Stimulated activated naive B cell treated with anti-CD40 and anti-IgM and Interleukin-4, amounts not matched to agents 10 μg/mL and 1 μg/mL and 100 μg/mL, for 72 hours (primary cell): ENCODE measurements around the gene MYO7A.
A peak's percentile ranks its signal among the peaks of the same experiment; 100 is the strongest.

Experiments
- ATAC-seq, 2 donors: fragments of 150-1000 bp; cut with Tn5 transposase; replicated peaks; 2 replicates each; pipeline ENCODE4 v1.10.0; 2021; ENCODE audit warnings: moderate library complexity in 1 of 2
- DNase-seq: peaks from one replicate; pipeline ENCODE4 v3.0.0; 2021
- H3K27ac Mint-ChIP-seq: one replicate; pipeline ENCODE4 v1.8.0; 2022; ENCODE audit warnings: mild to moderate bottlenecking, mixed read lengths
- H3K27me3 Mint-ChIP-seq, 2 donors: one replicate each; pipeline ENCODE4 v1.8.0; 2022; ENCODE audit warnings: mixed read lengths in 2 of 2
- H3K36me3 Mint-ChIP-seq, 2 donors: one replicate each; pipeline ENCODE4 v1.8.0; 2022; ENCODE audit warnings: mixed read lengths in 2 of 2, mild to moderate bottlenecking in 1 of 2
- H3K4me1 Mint-ChIP-seq, 2 donors: one replicate each; pipeline ENCODE4 v1.8.0; 2022; ENCODE audit warnings: mixed read lengths in 2 of 2, mild to moderate bottlenecking in 1 of 2
- H3K4me3 Mint-ChIP-seq, 2 donors: one replicate each; pipeline ENCODE4 v1.8.0; 2022; ENCODE audit warnings: mild to moderate bottlenecking in 2 of 2, mixed read lengths in 2 of 2, moderate library complexity in 1 of 2
- H3K9me3 Mint-ChIP-seq, 2 donors: one replicate each; pipeline ENCODE4 v1.8.0; 2022; ENCODE audit warnings: mixed read lengths in 2 of 2, mild to moderate bottlenecking in 1 of 2

The MYO7A gene

DNA sequence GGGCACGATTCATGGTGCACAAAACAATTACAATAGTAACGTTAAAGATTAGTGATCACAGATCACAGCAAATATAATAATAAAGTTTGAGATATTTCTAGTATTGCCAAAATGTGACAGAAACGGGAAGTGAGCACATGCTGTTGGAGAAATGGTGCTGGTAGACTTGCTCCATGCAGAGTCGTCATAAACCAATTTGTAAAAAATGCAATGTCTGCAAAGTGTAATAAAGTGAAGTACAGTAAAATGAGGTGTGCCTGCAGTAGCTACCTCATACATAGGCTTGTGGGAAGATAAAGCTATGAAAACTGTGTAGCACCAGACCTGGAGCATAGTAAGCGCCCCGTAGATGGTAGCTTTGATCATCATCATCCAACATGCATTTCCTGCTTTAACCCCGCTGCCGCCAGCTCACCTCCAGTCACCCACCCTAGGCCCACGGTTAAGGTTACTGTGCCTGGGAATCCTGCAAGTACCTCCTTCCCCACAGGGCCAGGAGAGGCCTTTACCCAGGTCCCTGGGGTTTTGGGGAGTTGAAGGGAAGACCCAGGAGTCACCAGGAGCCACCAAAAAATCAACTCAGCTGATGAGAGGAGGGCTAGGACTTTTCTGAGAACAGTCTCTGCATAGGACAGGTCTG lies 59.2 kb downstream of the MYO7A start:
- H3K36me3 Mint-ChIP-seq, result no peaks in the 10 kb centered on the region
- H3K9me3 Mint-ChIP-seq, result no peaks in the 10 kb centered on the region
- no peaks in the 10 kb centered on the region for H3K4me1 Mint-ChIP-seq
- H3K27me3 Mint-ChIP-seq, result peaks cover 0 to 4% of the 10 kb centered on the region in 2 donors
- no peak overlapping the region for H3K27ac Mint-ChIP-seq
- no peak for DNase-seq
- H3K4me3 Mint-ChIP-seq, result no peak overlapping the region
- no peak for ATAC-seq

DNA sequence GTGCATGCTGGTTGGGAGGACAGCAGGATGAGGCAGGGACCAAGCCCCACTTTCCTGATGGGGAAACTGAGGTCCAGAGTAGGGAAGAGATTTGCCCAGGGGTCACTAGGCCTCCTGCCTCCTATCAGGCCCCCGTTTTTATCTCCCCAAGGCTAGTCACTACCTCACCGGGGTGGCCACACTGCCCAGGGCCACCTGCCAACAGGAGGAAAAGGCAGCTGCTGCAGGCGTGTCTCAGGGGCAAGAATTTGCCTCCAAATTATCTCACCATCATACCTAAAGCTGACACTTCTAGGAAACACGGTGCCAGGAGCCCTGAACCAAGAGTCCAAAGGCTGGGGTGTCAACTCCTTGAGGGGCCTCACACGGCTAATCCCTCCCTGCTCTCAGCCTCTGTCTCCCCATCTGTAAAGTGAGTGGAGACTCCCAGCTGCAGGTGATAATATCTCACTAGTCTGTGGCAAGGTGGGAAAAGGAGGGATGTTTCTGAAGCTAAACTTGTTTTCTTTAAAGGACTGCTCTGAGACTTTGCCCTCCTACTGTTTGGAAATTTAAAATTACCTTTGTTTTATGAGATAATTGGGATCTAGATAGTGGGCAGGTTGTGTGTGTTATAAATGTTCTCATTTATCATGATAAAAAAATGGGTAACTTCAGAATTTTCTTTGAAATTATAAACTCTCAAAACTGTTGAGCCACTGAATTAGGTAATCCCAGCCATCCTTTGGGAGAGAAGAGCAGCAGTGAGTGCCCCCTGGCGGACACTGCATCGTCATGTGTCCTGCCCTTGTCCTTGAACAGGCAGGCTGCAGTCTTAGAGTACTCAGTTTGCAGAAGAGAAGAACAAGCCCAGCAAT lies 60.0 kb downstream of the MYO7A start:
- Mint-ChIP-seq H3K9me3 (no peaks in the 10 kb centered on the region), H3K4me1 (no peaks in the 10 kb centered on the region), H3K27me3 (peaks cover 0 to 4% of the 10 kb centered on the region in 2 donors), H3K4me3 (no peak overlapping the region), H3K27ac (no peak overlapping the region), H3K36me3 (no peaks in the 10 kb centered on the region)
- peak; percentile 81 for ATAC-seq
- DNase-seq, result peak; percentile 34

- DNase-seq (no peak), ATAC-seq (no peak)
- Mint-ChIP-seq H3K27ac (no peak overlapping the region), H3K27me3 (peaks cover 0 to 4% of the 10 kb centered on the region in 2 donors), H3K36me3 (no peaks in the 10 kb centered on the region), H3K4me3 (no peak overlapping the region), H3K9me3 (no peaks in the 10 kb centered on the region), H3K4me1 (no peaks in the 10 kb centered on the region)
Measured at GRCh38 chr11:77188633-77189491, 60.8 kb downstream of the MYO7A start.

DNA sequence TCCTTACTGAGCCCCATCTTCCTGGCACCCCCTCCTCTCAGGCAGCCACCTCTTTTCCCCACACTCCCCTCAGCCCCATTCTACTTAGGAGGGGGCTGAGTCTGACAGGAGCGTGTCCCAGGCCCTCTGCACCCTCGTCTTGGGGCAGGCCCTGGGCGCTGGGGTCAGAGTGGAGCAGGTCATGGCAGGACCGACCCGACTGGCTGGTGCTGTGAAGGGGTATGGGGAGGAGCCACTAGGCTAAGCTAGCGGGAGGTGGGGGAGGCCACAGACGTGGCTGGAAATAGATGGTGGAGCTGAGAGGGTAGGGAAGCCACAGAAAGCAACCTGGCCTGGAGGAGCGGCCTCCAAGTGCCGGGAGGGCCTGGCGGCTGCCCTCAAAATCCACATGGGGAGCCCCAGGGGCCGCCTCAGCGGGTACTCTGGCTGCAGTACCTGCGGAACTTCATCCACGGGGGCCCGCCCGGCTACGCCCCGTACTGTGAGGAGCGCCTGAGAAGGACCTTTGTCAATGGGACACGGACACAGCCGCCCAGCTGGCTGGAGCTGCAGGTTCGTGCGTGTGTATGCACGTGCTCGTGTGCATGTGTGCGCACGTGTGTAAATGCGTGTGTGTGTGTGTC lies 61.7 kb downstream of the MYO7A start:
- no peaks in the 10 kb centered on the region for H3K36me3 Mint-ChIP-seq
- no peak overlapping the region for H3K27ac Mint-ChIP-seq
- DNase-seq, result no peak
- no peak overlapping the region for H3K4me3 Mint-ChIP-seq
- ATAC-seq, result no peak
- no peaks in the 10 kb centered on the region for H3K4me1 Mint-ChIP-seq
- H3K27me3 Mint-ChIP-seq, result peaks cover 0 to 4% of the 10 kb centered on the region in 2 donors
- H3K9me3 Mint-ChIP-seq, result no peaks in the 10 kb centered on the region

DNA sequence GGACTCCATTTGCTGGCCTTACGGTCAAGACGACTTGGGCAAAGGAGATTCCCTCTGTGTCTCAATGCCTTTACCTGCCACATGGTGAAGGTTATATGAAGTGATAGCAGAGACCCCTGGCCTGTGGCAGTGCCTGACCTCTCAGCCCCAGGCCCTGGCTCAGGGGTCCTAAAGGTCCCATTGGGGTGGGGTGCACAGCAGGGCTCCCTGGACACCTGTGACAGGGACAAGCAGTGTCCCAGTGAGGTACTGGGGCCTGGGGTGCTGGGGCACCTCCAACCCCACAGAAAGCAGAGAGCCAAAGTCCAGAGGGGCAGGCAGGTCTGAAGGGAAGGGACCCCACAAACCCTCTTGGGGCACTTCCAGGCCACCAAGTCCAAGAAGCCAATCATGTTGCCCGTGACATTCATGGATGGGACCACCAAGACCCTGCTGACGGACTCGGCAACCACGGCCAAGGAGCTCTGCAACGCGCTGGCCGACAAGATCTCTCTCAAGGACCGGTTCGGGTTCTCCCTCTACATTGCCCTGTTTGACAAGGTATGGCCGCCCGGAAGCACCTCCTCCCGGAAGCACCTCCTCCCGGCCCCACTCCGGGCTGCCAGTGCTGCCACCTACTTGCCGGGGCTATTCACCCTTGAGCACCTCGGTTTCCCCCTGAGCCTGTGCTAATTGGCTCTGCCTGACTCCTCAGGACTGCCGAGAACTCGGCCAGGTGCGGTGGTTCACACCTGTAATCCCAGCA lies 62.5 kb downstream of the MYO7A start:
- DNase-seq (no peak), ATAC-seq (no peak)
- Mint-ChIP-seq H3K9me3 (no peaks in the 10 kb centered on the region), H3K4me3 (no peak overlapping the region), H3K4me1 (no peaks in the 10 kb centered on the region), H3K36me3 (no peaks in the 10 kb centered on the region), H3K27ac (no peak overlapping the region), H3K27me3 (peaks cover 0 to 4% of the 10 kb centered on the region in 2 donors)

DNA sequence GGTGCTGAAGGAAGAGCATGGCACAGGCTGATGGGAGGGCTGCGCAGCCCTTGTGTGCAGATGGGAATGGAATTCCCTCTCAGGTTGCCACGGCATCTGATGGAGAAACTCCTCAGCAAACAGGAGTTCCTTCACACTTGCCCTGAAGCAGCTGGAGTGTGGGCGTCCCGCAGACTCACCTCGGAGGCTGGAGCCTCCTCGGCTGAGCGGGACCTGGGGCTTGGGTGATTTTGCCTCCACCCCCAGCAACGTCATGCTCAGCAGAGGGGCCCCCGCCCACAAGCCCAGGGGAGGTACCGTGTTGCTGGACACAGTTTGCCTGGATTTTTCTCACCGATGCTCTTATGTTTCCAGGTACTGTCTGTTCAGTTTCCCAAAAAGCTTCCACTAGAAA lies 63.4 kb downstream of the MYO7A start:
- Mint-ChIP-seq H3K4me1 (no peaks in the 10 kb centered on the region), H3K27ac (no peak overlapping the region), H3K36me3 (no peaks in the 10 kb centered on the region), H3K4me3 (no peak overlapping the region), H3K9me3 (no peaks in the 10 kb centered on the region), H3K27me3 (peaks cover 0 to 4% of the 10 kb centered on the region in 2 donors)
- no peak for DNase-seq
- ATAC-seq, result no peak

GRCh38 chr11:77191823-77192495 lies 63.9 kb downstream of the MYO7A start:
- Mint-ChIP-seq H3K27ac (no peak overlapping the region), H3K4me1 (no peaks in the 10 kb centered on the region), H3K27me3 (peaks cover 0 to 4% of the 10 kb centered on the region in 2 donors), H3K4me3 (no peak overlapping the region), H3K9me3 (no peaks in the 10 kb centered on the region), H3K36me3 (no peaks in the 10 kb centered on the region)
- DNase-seq (peak; percentile 58), ATAC-seq (peak; percentile 74 to 84)

DNA sequence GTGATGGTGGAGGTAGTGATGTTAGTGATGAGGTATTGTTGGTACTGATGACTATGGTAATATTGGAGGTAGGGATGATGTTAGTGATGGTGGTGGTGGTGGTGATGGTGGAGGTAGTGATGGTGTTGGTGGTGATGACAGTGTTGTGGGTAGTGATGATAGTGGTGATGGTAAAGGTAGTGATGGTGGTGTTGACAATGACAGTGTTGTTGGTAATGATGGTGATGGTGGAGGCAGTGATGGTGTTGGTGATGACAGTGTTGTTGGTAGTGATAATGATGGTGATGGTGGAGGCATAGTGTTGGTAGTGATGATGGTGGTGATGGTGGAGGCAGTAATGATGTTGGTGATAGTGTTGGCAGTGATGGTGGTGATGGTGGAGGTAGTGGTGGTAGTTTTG lies 65.1 kb downstream of the MYO7A start:
- H3K36me3 Mint-ChIP-seq, result no peaks in the 10 kb centered on the region
- H3K4me1 Mint-ChIP-seq, result no peaks in the 10 kb centered on the region
- H3K27ac Mint-ChIP-seq, result no peak overlapping the region
- H3K4me3 Mint-ChIP-seq, result no peak overlapping the region
- DNase-seq (no peak), ATAC-seq (no peak)
- H3K9me3 Mint-ChIP-seq, result no peaks in the 10 kb centered on the region
- peaks cover 0 to 4% of the 10 kb centered on the region in 2 donors for H3K27me3 Mint-ChIP-seq

DNA sequence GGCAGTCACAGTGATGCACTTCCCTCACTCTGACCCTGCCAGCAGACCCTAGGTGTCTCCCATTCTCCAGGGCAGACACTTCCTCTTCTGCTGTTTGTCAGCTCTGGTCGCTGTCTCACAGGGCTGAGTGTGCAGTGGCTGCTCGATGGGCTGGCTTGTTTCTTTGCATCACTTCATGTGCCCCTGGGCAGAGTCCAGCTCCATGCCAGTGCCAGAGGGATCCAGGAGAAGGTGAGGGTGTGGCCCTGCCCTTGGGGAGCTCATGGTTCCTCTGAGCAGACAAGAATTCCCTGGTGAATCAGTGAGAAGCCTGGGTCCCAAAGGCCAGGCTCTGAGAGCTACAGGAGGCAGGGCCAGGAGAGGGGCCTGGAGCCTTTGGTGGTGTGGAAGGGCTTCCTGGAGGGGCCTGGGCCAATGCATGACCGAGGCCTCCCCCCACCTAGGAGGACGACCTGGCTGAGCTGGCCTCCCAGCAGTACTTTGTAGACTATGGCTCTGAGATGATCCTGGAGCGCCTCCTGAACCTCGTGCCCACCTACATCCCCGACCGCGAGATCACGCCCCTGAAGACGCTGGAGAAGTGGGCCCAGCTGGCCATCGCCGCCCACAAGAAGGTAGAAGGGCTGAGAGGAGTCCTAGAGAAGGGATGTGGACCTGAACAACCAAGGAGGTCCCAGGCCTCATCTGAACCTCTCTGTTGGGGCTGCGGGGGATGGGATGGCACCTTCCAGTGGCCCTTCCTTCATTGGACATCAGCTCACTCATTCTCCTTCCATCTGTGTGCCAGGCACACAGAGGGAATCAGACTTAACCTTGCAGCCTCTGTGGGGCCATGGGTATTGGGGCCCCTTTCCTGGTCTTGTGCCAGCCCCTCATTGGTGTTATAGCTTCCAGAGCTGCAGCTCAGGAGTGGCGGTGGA lies 66.1 kb downstream of the MYO7A start:
- ATAC-seq (peak; percentile 23 to 31), DNase-seq (no peak)
- Mint-ChIP-seq H3K4me3 (no peak overlapping the region), H3K9me3 (no peaks in the 10 kb centered on the region), H3K27me3 (peaks cover 0 to 4% of the 10 kb centered on the region in 2 donors), H3K4me1 (peaks cover 0 to 2% of the 10 kb centered on the region in 2 donors), H3K27ac (no peak overlapping the region), H3K36me3 (no peaks in the 10 kb centered on the region)

DNA sequence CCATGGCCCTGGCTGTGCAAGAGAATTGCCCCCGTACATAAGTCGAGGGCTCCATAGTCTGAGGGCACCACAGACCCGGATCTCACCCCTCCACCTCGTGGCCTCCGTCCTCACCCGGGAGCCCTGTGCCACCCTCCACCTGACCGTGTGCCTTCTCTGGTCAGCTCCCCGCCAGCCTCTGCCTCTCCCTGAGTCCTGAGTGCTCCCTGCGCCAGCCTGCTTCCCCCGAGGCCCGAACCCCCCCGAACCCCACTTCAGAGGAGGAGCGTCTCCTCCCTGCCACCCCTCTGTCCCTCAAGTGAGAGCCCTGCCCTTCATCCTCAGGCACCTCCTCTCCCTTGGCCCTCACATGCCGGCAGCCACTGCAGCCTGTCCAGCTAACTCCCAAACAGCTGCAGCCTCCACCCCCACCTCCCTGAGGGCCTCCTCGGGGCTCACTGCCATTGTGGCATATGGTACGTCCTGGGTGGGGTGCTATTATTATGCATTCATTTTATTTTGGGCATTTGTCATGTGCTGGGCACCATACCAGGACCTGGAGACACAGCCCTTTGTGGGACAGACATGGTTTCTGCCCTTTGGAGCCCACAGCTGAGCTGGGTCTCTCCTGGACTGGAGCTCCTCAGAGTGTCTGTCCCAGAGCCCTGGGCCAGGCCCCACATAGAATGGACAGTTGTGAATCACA lies 67.2 kb downstream of the MYO7A start:
- peaks cover 0 to 4% of the 10 kb centered on the region in 2 donors for H3K27me3 Mint-ChIP-seq
- H3K27ac Mint-ChIP-seq, result no peak overlapping the region
- peaks cover 0 to 2% of the 10 kb centered on the region in 2 donors for H3K4me1 Mint-ChIP-seq
- DNase-seq (no peak), ATAC-seq (no peak)
- H3K4me3 Mint-ChIP-seq, result no peak overlapping the region
- no peaks in the 10 kb centered on the region for H3K36me3 Mint-ChIP-seq
- H3K9me3 Mint-ChIP-seq, result no peaks in the 10 kb centered on the region

GRCh38 chr11:77196961-77197360 lies 68.9 kb downstream of the MYO7A start:
- ATAC-seq (no peak), DNase-seq (no peak)
- Mint-ChIP-seq H3K27ac (peak overlapping the region; percentile 15), H3K27me3 (peaks cover 0 to 2% of the 10 kb centered on the region in 2 donors), H3K4me1 (peaks cover 0 to 2% of the 10 kb centered on the region in 2 donors), H3K4me3 (no peak overlapping the region), H3K36me3 (no peaks in the 10 kb centered on the region), H3K9me3 (no peaks in the 10 kb centered on the region)
